Thyroid gland (tissue), 4 donors: ENCODE data around the gene RILPL1. TPM values are rescaled to one million over a fixed set of nuclear protein-coding genes. Genes with fewer than 3 reads are reported as not detected.

ENCODE experiments used
- DNase-seq, 2 donors: peaks; one replicate each; pipeline ENCODE4 v3.0.0-alpha.2; 2019
- H3K27ac ChIP-seq, 3 donors: fragments of 200-600 bp; sonication (generic); 1 replicate in 2 of 3; 2 replicates in 1 of 3; pipeline ENCODE4 v1.5.1; 2016 to 2019; ENCODE audit warnings: mild to moderate bottlenecking in 1 of 3, moderate library complexity in 1 of 3
- H3K27me3 ChIP-seq: fragments of 200-600 bp; sonication (generic); one replicate; pipeline ENCODE4 v1.5.1; 2019
- H3K36me3 ChIP-seq, 2 donors: fragments of 200-600 bp; sonication (generic); one replicate each; pipeline ENCODE4 v1.5.1; 2016 to 2019
- H3K4me1 ChIP-seq, 2 donors: fragments of 200-600 bp; sonication (generic); one replicate each; pipeline ENCODE4 v1.5.1; 2017 to 2019
- H3K4me3 ChIP-seq, 3 donors: fragments of 200-600 bp; sonication (generic); replicated peaks in 1 of 3; 1 replicate in 2 of 3; 2 replicates in 1 of 3; pipeline ENCODE4 v1.5.1; 2016; ENCODE audit warnings: mild to moderate bottlenecking in 1 of 3
- H3K9me3 ChIP-seq: fragments of 200-600 bp; sonication (generic); one replicate; pipeline ENCODE4 v1.5.1; 2017
- CTCF ChIP-seq, 6 experiments: fragments of 200-600 bp in 3 of 6; fragments of 450-650 bp in 3 of 6; sonication (generic) in 3 of 6; IDR thresholded peaks; one replicate each; pipeline ENCODE4 v1.5.1; 2016 to 2019; ENCODE audit warnings: antibody characterized with exemption in 6 of 6, mild to moderate bottlenecking in 2 of 6, inconsistent platforms in 1 of 6, moderate library complexity in 1 of 6
- POLR2A ChIP-seq, 2 donors: fragments of 450-650 bp; IDR thresholded peaks; one replicate each; pipeline ENCODE4 v1.6.1; 2017; ENCODE audit warnings: antibody characterized with exemption in 2 of 2, mild to moderate bottlenecking in 2 of 2, moderate library complexity in 1 of 2
- WGBS, 2 donors: methylation state at CpG; one replicate each; pipeline ENCODE4 v1.1.5; 2017; 5-methylcytosine and 5-hydroxymethylcytosine counted together
- intact Hi-C: fragments of 100-400 bp; cut with DNase I; formaldehyde crosslinking; loops from one replicate; pipeline ENCODE4 v1.15.1; 2023
- microRNA-seq: library from miRNA; unstranded; fragments of <30 nt; microRNA quantifications from one replicate; pipeline ENCODE4, GENCODE V29; 2016
- small RNA-seq: library from RNA; depleted of rRNA; stranded (forward); fragments of <200 nt; gene quantifications from one replicate; pipeline ENCODE3, GENCODE V24; 2016
- total RNA-seq, 4 donors: library from RNA; depleted of rRNA; stranded (reverse); fragments of >200 nt; gene quantifications; one replicate each; pipeline ENCODE4 v1.2.3, GENCODE V29; 2016

RILPL1 gene
- total RNA-seq, 4 donors from 2014 or later: 22.0 to 37.8 (median 31.6) TPM

- Histone ChIP-seq H3K36me3 (peaks cover 17 to 26% of the 10 kb centered on the region in 2 donors), H3K4me1 (peaks cover 14 to 17% of the 10 kb centered on the region in 2 donors), H3K27me3 (no peaks in the 10 kb centered on the region), H3K27ac (no peak overlapping the region), H3K9me3 (no peaks in the 10 kb centered on the region), H3K4me3 (no peak overlapping the region)
- no peak for TF ChIP-seq POLR2A (IDR thresholded peaks at IDR 0.05)
- no peak for TF ChIP-seq CTCF (IDR thresholded peaks at IDR 0.05)
- intact Hi-C loops: no loop called here
- DNase-seq: no peak
- 95 to 97% methylated on average over 6 of the region's 6 CpGs for WGBS, 2 donors
These were observed 104.9 kb downstream of the RILPL1 start for GRCh38 chr12:123428591-123428990.

DNA sequence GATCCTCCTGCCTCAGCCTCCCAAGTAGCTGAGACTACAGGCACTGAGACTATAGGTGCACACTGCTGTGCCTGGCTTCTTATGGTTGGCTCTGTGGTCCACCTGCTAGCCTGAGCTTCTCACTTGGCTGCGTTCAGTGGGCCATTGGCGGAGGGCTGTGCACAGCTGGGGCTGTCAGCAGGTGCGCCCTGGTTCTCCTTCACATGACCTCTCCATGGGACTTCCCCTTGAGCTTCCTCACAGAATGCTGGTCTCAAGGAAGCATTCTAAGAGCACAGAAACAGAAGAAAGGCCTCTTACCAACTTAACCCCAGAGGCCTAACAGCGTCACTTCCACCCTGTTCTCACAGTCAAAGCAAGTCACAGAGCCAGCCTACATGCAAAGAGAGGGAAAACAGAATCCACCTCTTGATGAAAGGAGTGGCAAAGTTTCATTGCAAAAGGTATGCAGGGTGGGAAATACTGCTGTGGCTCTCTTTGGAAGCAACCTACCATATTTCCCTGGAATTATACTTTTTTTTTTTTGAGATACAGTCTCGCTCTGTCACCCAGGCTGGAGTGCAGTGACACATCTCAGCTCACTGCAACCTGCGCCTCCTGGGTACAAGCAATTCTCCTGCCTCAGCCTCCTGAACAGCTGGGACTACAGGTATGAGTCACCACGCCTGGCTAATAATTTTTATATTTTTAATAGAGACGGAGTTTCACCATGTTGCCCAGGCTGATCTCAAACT is 106.3 kb downstream of the RILPL1 start:
- peaks cover 2 to 5% of the 10 kb centered on the region in 2 donors for H3K4me1 ChIP-seq
- no peak for DNase-seq
- peaks cover 23 to 36% of the 10 kb centered on the region in 2 donors for H3K36me3 ChIP-seq
- H3K4me3 ChIP-seq: no peak overlapping the region
- no peaks in the 10 kb centered on the region for H3K9me3 ChIP-seq
- H3K27ac ChIP-seq: no peak overlapping the region
- 95 to 96% methylated on average over 7 to 8 of the region's 8 CpGs for WGBS, 2 donors
- no peaks in the 10 kb centered on the region for H3K27me3 ChIP-seq
- intact Hi-C loops: no loop called here
- TF ChIP-seq POLR2A (IDR thresholded peaks at IDR 0.05) (no peak), CTCF (IDR thresholded peaks at IDR 0.05) (no peak)

GRCh38 chr12:123421314-123421713 is 112.2 kb downstream of the RILPL1 start:
- no peak overlapping the region for H3K27ac ChIP-seq
- WGBS, 2 donors: 97 to 100% methylated on average over 2 of the region's 2 CpGs
- no peak for TF ChIP-seq POLR2A (IDR thresholded peaks at IDR 0.05)
- TF ChIP-seq CTCF (IDR thresholded peaks at IDR 0.05): no peak
- no peak for DNase-seq
- H3K9me3 ChIP-seq: no peaks in the 10 kb centered on the region
- H3K36me3 ChIP-seq: peaks cover 21 to 27% of the 10 kb centered on the region in 2 donors
- no peaks in the 10 kb centered on the region for H3K27me3 ChIP-seq
- no peaks in the 10 kb centered on the region for H3K4me1 ChIP-seq
- intact Hi-C loops: no loop called here
- no peak overlapping the region for H3K4me3 ChIP-seq

Small RNA genes within 50 kb of the gene (microRNA-seq; reads per million reads assigned to microRNA genes)
- not detected for gene MIR3908

Small RNA genes within 50 kb of the gene (small RNA-seq; reads per million reads assigned to genes)
- gene AC145423.2 (not detected), gene MIR3908 (not detected)

Other genes with a start within 250 kb of the RILPL1 start
- gene SBNO1, start 168.9 kb downstream of the RILPL1 start, total RNA-seq: 10 to 100 TPM; 32.4 to 50.3 (median 42.9) TPM
- gene KMT5A, start 149.6 kb downstream of the RILPL1 start, total RNA-seq: 10 to 100 TPM; 51.3 to 83.0 (median 67.2) TPM
- gene RILPL2, start 97.0 kb downstream of the RILPL1 start, total RNA-seq: 10 to 100 TPM; 10.7 to 15.2 (median 12.7) TPM
- 10 to 100 TPM; 19.1 to 36.3 (median 21.4) TPM for gene SNRNP35, start 75.6 kb downstream of the RILPL1 start, total RNA-seq
- 100 to 1,000 TPM; 213 to 244 (median 220) TPM for gene TMED2, start 50.8 kb upstream of the RILPL1 start, total RNA-seq
- 10 to 100 TPM; 14.1 to 22.2 (median 17.8) TPM for gene DDX55, start 68.4 kb upstream of the RILPL1 start, total RNA-seq
- gene EIF2B1, start 100.0 kb upstream of the RILPL1 start, total RNA-seq: 100 to 1,000 TPM in 3 of 4 donors, 10 to 100 TPM in 1; 86.9 to 146 (median 128) TPM
- gene GTF2H3, start 100.1 kb upstream of the RILPL1 start, total RNA-seq: 10 to 100 TPM; 15.9 to 32.4 (median 31.1) TPM
- 10 to 100 TPM; 21.3 to 34.5 (median 27.1) TPM for gene TCTN2, start 137.4 kb upstream of the RILPL1 start, total RNA-seq
- gene ATP6V0A2, start 178.6 kb upstream of the RILPL1 start, total RNA-seq: 10 to 100 TPM; 23.6 to 37.1 (median 28.6) TPM
- gene DNAH10, start 228.6 kb upstream of the RILPL1 start, total RNA-seq: under 1 TPM in 3 of 4 donors, not detected in 1; 0.10 to 0.33 (median 0.27) TPM